KOPT-K1 (cell line): Measurements from ENCODE around the gene DYNC1I2.

Experiments
- H3K27ac ChIP-seq: fragments of 200-600 bp; sonication (generic); 2 replicates; pipeline ENCODE4 v1.5.1; 2016; ENCODE audit warnings: antibody characterized with exemption, mild to moderate bottlenecking, low read depth, low read length; ENCODE audit not compliant: poor library complexity, severe bottlenecking
- H3K36me3 ChIP-seq: fragments of 200-600 bp; sonication (generic); 2 replicates; pipeline ENCODE4 v1.5.1; 2017; ENCODE audit warnings: antibody characterized with exemption, mild to moderate bottlenecking, low read length, moderate library complexity; ENCODE audit not compliant: insufficient read depth
- H3K9me3 ChIP-seq: fragments of 200-600 bp; sonication (generic); 2 replicates; pipeline ENCODE4 v1.5.1; 2017; ENCODE audit warnings: antibody characterized with exemption, low read length, mild to moderate bottlenecking; ENCODE audit not compliant: insufficient read depth, poor library complexity, severe bottlenecking

The DYNC1I2 gene

DNA sequence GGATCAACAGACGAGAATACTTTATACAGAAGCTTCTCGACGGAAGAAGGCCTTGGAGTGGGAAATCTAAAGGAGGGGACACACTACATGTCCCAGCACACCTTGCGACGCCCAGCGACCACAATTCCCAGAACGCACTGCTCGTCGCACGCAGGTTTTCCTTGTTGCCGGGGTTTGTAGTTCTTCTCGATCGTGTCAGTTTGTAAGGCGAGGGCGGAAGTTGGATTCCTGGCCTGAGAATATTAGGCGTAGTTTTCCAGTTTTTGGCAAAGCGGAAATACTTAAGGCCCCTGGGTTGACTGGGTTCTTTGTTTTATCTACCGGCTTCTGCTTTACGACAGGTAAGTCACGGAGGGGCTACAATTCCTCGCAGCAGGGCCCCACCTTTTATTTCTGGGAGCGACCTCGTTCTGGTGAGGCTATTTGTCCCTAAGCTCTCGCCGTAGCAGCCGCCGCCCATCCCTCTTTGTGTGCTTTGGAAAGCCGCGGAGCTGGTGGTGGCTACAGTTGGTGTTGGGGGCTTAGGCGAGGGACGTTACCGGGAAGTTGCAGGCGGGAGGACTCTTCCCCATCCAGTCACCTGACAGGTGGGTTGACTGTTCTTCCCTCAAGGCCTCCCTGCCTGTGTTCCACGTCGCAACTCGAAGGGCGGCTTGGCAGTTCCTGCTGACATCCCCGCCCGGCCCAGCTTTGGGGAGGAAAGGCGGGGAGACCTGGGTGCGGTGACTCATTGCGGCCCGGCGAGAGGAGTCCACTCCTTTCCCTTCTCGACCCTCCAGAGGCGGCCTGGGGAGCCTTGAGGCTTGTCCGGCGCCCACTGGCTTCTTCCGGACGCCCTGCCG lies at the start of gene DYNC1I2:
Gene DYNC1I2 (plus strand): TSS at position 183 of the 842 bp plus-strand sequence. CDS start 2,687 bp downstream, outside the sequence.
- H3K36me3 ChIP-seq: peaks cover 19% of the 10 kb centered on the region
- peak within 1 kb of the TSS; percentile 72 for H3K27ac ChIP-seq
- no peaks in the 10 kb centered on the region for H3K9me3 ChIP-seq

DNA sequence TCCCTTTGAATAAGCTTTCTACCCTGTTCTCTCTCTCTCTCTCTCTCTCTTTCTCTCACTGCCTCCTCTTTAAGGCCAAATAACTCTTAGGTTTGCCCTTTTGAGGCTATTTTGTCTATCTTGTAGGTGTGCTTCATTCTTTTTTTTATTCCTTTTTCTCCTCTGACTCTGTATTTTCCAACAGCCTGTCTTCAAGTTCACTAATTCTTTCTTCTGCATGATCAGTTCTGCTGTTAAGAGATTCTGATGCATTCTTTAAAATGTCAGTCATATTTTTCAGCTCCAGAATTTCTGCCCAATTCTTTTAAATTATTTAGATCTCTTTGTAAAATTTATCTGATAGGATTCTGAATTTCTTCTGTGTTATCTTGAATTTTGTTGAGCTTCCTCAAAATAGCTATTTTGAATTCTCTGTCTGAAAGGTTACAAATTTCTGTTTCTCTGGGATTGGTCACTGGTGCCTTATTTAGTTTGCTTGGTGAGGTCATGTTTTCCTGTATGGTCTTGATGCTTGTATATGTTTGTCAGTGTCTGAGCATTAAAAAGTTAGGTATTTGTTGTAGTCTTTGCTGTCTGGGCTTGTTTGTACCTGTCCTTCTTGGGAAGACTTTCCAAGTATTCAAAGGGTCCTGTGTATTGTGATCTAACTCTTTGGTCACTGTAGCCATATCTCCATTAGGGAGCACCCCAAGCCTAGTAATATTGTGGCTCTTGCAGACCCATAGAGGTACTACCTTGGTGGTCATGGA lies 35.4 kb upstream of the DYNC1I2 start:
- H3K9me3 ChIP-seq: peaks cover 20% of the 10 kb centered on the region
- no peak overlapping the region for H3K27ac ChIP-seq
- H3K36me3 ChIP-seq: no peaks in the 10 kb centered on the region

DNA sequence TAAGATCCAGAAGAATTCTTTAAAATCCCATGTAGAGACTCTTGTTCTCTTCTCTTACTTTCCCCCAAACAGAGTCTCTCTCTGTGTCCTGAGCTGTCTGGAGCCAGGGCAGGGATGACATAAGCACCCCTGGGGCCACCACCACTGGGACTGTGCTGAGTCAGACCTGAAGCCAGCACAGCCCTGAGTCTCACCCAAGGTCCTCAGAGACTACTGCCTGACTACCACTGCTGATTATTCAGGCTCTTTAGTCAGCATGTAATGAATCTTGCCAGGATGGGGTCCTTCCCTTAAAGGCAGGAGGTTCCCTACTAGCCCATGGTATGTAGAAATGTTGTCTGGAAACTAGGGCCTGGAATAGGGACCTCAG lies 34.9 kb upstream of the DYNC1I2 start:
- Histone ChIP-seq H3K9me3 (peaks cover 20% of the 10 kb centered on the region), H3K27ac (no peak overlapping the region), H3K36me3 (no peaks in the 10 kb centered on the region)

DNA sequence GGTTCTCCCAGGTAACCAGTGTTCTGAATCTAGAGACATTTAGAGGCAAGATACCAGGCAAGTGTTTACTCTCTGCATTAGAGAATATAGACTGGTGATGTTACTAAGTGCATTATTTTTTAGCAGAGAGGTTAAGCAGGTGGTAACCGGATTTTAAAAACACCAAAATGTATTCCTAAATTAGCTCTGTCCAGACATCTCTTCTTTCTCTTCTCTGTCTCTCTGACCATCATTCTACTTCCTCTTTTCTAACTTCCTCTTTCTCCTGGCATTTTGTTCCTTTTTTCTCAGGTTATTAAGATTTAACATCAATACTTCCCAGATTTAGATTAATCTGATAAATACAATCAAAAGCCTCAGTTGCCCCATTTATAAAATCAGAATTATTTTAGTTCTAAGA lies 31.7 kb upstream of the DYNC1I2 start:
- Histone ChIP-seq H3K9me3 (peaks cover 20% of the 10 kb centered on the region), H3K27ac (no peak overlapping the region)

GRCh38 chr2:171667041-171667440 lies 20.2 kb upstream of the DYNC1I2 start:
- H3K9me3 ChIP-seq: no peaks in the 10 kb centered on the region
- no peaks in the 10 kb centered on the region for H3K36me3 ChIP-seq
- no peak overlapping the region for H3K27ac ChIP-seq

More for the DNA sequence above, 31.7 kb upstream of the DYNC1I2 start:
- no peaks in the 10 kb centered on the region for H3K36me3 ChIP-seq

DNA sequence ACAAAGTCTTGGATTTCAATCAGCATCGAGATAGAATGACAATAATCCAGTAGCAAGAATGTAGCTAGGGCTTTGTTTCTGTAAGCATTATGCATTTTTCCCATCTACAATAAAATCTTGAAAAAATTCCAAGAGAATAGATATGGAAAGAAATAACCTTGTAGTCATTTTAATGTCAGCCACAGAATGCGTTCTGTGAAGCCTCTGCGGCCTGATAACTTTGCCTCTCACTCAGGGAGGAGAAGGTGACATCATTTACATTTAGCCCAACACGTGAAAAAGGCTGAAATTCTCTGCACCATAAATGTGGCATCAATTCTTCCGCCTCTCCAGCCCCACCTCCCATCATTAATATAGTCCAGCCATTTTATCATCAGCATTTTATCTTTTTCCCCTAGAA lies 19.1 kb upstream of the DYNC1I2 start:
- no peaks in the 10 kb centered on the region for H3K36me3 ChIP-seq
- no peaks in the 10 kb centered on the region for H3K9me3 ChIP-seq
- H3K27ac ChIP-seq: no peak overlapping the region

DNA sequence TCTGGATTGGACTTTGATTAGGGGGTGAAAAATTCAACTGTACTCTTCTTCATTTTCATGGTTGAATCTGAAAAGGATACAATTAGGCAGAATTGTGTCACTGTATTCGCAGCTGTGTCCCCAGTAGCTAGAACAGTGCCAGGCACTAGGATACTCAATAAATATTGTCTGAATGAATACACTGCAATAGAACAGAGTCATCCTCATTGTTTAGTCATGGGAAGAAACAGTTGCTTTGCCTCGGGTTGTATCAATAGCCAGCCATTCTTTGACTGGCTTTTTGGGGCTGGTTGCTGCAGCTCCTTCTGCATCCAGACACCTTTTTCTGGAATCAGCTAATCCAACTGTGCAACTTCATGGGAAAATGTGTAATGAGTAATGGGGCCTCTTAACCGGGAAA lies 18.1 kb upstream of the DYNC1I2 start:
- H3K27ac ChIP-seq: no peak overlapping the region
- no peaks in the 10 kb centered on the region for H3K36me3 ChIP-seq
- no peaks in the 10 kb centered on the region for H3K9me3 ChIP-seq

GRCh38 chr2:171670655-171671054 lies 16.6 kb upstream of the DYNC1I2 start:
- Histone ChIP-seq H3K9me3 (no peaks in the 10 kb centered on the region), H3K36me3 (no peaks in the 10 kb centered on the region), H3K27ac (no peak overlapping the region)

- no peak overlapping the region for H3K27ac ChIP-seq
- H3K36me3 ChIP-seq: no peaks in the 10 kb centered on the region
- H3K9me3 ChIP-seq: no peaks in the 10 kb centered on the region
Observed at GRCh38 chr2:171671867-171672266, 15.4 kb upstream of the DYNC1I2 start.

DNA sequence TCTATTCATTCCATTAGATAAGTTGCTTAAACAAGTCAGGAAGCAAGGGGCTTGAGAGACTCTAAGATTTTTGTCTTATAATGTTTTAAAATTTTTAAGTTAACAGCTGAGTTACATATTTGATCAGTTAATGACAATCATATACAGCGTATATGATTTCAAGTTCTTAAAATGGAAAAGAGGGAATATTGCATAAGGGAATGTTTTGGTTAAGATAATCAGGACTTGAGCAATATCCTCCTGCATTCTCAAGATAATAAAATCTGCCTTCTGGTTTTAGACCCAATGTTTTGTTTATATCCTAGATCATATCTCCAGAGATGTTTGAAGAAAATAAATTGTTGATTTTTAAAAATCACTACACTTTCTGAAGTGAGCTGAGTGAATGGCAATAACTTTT lies 13.4 kb upstream of the DYNC1I2 start:
- H3K9me3 ChIP-seq: no peaks in the 10 kb centered on the region
- H3K36me3 ChIP-seq: no peaks in the 10 kb centered on the region
- no peak overlapping the region for H3K27ac ChIP-seq

DNA sequence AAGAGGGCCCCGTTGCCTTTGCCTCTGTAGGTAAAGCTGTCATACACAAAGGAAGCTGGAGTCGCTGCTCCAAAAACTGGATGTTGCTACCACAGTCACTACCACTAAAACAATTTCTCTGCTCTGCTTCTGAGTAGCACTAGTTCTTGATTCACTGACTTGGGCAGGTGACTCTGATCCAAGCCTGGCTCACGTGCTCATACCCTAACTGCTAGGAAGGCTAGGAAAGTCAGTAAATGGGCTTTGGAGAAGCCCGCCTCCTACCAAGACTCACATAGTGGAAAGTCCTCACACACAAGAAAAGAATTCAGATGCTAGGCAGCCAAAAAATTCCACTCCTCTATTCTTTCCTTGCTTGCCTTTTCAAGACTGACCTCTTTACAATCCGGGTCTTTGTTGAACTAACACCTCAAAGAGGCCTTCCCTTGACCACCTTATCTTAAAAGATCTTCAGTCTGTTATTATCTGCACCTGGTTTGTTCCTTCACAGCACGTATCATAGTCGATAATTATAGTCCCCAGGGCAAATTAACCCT lies 11.4 kb upstream of the DYNC1I2 start:
- Histone ChIP-seq H3K27ac (no peak overlapping the region), H3K36me3 (no peaks in the 10 kb centered on the region), H3K9me3 (no peaks in the 10 kb centered on the region)

- H3K36me3 ChIP-seq: no peaks in the 10 kb centered on the region
- H3K27ac ChIP-seq: no peak overlapping the region
- no peaks in the 10 kb centered on the region for H3K9me3 ChIP-seq
Observed at GRCh38 chr2:171678619-171679018, 8.7 kb upstream of the DYNC1I2 start.

GRCh38 chr2:171688129-171688465 lies 828 bp downstream of the DYNC1I2 start:
- H3K36me3 ChIP-seq: peaks cover 25% of the 10 kb centered on the region
- no peaks in the 10 kb centered on the region for H3K9me3 ChIP-seq
- H3K27ac ChIP-seq: peak overlapping the region; percentile 72

DNA sequence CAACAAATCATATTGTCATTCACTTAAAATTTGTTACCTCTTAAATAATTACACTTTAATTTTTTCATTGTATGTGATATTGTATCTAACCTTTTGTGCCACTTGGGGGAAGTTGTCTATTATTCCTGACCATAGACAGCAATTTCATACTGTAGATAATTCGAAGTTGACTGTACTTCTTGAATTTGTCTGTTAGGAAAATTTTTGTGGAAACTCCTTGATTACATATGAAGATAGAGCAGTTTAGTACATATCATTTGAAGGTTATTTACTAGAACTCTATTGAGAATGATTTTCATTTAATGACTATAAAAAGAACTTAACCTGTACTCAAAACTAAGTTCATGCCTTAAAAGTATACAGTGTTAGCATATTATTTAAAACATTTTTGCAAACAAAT lies 5.1 kb downstream of the DYNC1I2 start:
- no peaks in the 10 kb centered on the region for H3K9me3 ChIP-seq
- peaks cover 62% of the 10 kb centered on the region for H3K36me3 ChIP-seq
- no peak overlapping the region for H3K27ac ChIP-seq

DNA sequence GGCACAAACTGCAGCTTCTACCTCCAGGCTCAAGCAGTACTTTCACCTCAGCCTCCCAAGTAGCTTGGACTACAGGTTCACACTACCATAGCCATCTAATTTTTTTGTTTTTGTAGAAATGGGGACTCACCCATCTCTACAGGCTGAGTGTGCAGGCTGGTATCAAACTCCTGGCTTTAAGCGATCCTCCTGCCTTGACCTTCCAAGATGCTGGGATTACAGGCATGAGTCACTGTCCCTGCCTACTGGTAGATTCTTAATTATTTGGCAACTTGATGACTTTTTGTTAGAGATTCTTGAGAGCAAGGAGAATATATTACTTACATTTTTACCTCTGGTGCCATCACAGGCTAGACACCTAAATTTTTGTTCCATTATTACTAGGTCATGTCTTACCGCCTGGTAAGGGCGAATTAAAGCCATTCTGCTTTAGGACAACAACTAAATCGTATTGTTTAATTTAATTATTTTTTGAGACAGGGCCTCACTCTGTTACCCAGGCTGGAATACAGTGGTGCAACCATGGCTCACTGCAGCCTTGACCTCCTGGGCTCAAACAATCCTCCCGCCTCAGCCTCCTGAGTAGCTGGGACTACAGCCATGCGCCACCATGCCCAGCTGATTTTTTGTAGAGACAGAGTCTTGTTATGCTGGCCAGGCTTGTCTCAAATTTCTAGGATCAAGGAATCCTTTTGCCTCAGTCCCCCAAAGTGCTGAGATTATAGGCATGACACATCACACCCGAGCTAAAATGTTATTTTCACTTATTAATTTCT lies 15.7 kb downstream of the DYNC1I2 start:
- no peak overlapping the region for H3K27ac ChIP-seq
- no peaks in the 10 kb centered on the region for H3K9me3 ChIP-seq
- peaks cover 30% of the 10 kb centered on the region for H3K36me3 ChIP-seq
